Measurements from ENCODE around the gene SAMD4A. TPM values are rescaled to one million over a fixed set of nuclear protein-coding genes. Genes with fewer than 3 reads are reported as not detected.

Gene SAMD4A
- total and polyA plus RNA-seq, 4 donors, result 17.5 to 31.6 (median 24.5) TPM

DNA sequence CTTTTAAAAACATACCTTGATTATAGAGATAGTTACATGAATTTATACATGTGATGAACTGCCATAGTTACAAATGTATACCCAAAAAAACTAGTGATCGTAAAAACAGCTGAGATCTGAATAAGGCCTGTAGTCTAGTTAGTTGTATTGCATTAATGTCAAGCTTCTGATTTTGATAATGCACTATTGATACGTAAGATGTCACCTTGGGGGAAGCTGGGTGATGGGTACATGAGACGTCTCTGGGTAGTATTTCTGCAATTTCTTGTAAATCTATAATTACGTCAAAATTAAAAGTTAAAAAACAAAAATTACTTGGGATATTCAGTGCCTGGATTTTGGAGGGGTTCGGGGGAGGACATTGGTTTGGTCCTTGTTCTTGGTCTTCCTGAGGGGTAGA is 144.4 kb downstream of the SAMD4A start:
- no peaks in the 10 kb centered on the region for H3K9me3 ChIP-seq (ENCODE audit: control insufficient read depth, insufficient read depth, low read length)
- H3K4me3 ChIP-seq (ENCODE audit: low read depth, low read length), result no peak overlapping the region
- WGBS (ENCODE audit: insufficient coverage), result 100% methylated on average over 1 of the region's 5 CpGs
- H3K27ac ChIP-seq (ENCODE audit: low read depth, low read length), result no peak overlapping the region
- no peaks in the 10 kb centered on the region for H3K27me3 ChIP-seq (ENCODE audit: control insufficient read depth, insufficient read depth, low read length)
- no peak for DNase-seq (ENCODE audit: low read depth in 4 of 6, low spot score in 6 of 6)
- no peaks in the 10 kb centered on the region for H3K4me1 ChIP-seq (ENCODE audit: control insufficient read depth, insufficient read depth, low read length)
- H3K36me3 ChIP-seq (ENCODE audit: control insufficient read depth, insufficient read depth, low read length), result no peaks in the 10 kb centered on the region

DNA sequence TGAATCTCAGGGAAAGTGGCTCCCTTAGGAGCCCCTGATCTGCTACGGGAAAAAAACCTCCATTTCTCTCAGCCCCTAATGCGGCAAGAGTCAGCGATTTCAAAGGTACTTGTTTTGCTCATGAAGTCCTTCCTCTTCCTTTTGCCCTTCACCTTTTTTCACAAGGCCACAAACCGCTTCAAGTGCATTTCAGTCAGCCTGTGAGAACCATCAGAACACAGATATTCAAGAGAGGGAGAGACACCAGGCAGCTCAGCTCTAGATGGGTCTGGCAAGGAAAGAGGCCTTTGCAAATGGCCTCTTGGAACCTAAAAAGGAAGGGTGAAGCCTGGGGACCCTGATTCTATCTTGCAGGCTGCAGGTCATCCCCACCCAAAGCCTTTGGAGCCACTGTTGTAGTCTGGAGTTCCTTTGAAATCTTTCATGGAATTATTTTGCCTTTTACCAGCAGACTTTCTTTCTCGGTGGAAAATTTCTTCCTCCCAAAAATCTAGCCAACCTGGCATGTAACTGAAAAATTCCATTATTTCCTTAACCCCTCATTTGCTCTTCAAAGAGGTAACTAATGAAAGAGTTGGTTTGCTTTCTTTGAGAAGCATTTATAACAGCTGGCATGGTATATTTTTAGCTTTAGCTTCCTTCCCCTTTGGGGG is 145.0 kb downstream of the SAMD4A start:
- Histone ChIP-seq H3K36me3 (ENCODE audit: control insufficient read depth, insufficient read depth, low read length) (no peaks in the 10 kb centered on the region), H3K27me3 (ENCODE audit: control insufficient read depth, insufficient read depth, low read length) (no peaks in the 10 kb centered on the region), H3K4me1 (ENCODE audit: control insufficient read depth, insufficient read depth, low read length) (no peaks in the 10 kb centered on the region), H3K9me3 (ENCODE audit: control insufficient read depth, insufficient read depth, low read length) (no peaks in the 10 kb centered on the region), H3K27ac (ENCODE audit: low read depth, low read length) (peak overlapping the region; percentile 44), H3K4me3 (ENCODE audit: low read depth, low read length) (no peak overlapping the region)
- WGBS (ENCODE audit: insufficient coverage), result 100% methylated on average over 3 of the region's 5 CpGs
- no peak for DNase-seq (ENCODE audit: low read depth in 4 of 6, low spot score in 6 of 6)

DNA sequence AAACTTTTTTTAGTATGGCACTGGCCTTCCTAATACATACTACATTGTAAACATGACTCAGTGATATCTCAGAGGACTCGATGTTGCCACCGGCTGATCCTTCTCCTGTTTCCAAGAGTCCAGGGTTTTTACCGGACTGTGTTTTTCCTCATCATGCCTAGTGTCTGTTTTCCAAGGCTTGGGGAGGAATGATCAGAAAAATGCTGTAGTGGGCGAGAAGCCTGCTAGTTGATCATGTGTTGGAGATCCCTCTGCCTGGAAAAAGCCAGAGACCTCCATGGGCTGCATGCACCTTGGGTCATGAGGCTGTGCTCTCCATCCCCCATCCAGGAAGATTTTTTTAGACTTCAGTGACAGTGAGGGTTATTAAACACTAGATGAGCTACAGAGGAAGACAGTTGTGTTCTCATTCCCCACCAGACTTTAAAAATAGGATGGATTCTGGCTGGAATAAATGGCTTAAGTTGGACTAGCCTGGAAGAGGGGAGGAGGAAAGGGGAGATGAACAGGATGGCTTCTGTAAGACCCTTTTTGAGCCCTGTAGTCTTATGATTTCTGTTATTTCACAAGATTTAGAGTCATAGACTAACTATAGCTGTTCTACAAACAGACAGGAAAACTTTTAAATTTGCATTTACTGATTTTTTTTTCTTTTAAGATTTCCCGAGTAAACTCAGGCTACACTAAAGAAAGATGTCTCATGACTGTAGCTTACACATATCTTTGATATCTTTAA is 145.7 kb downstream of the SAMD4A start:
- WGBS (ENCODE audit: insufficient coverage), result 84% methylated on average over 4 of the region's 5 CpGs
- no peak for DNase-seq (ENCODE audit: low read depth in 4 of 6, low spot score in 6 of 6)
- peak overlapping the region; percentile 22 for H3K27ac ChIP-seq (ENCODE audit: low read depth, low read length)
- no peaks in the 10 kb centered on the region for H3K4me1 ChIP-seq (ENCODE audit: control insufficient read depth, insufficient read depth, low read length)
- H3K9me3 ChIP-seq (ENCODE audit: control insufficient read depth, insufficient read depth, low read length), result no peaks in the 10 kb centered on the region
- no peak overlapping the region for H3K4me3 ChIP-seq (ENCODE audit: low read depth, low read length)
- no peaks in the 10 kb centered on the region for H3K27me3 ChIP-seq (ENCODE audit: control insufficient read depth, insufficient read depth, low read length)
- no peaks in the 10 kb centered on the region for H3K36me3 ChIP-seq (ENCODE audit: control insufficient read depth, insufficient read depth, low read length)

- Histone ChIP-seq H3K36me3 (ENCODE audit: control insufficient read depth, insufficient read depth, low read length) (no peaks in the 10 kb centered on the region), H3K4me1 (ENCODE audit: control insufficient read depth, insufficient read depth, low read length) (no peaks in the 10 kb centered on the region), H3K27me3 (ENCODE audit: control insufficient read depth, insufficient read depth, low read length) (no peaks in the 10 kb centered on the region), H3K9me3 (ENCODE audit: control insufficient read depth, insufficient read depth, low read length) (no peaks in the 10 kb centered on the region), H3K4me3 (ENCODE audit: low read depth, low read length) (no peak overlapping the region), H3K27ac (ENCODE audit: low read depth, low read length) (peak overlapping the region; percentile 7)
- peak in 1 of 6 donors; percentile 54 for DNase-seq (ENCODE audit: low read depth in 4 of 6, low spot score in 6 of 6)
These were observed 146.5 kb downstream of the SAMD4A start for GRCh38 chr14:54713379-54713778.

GRCh38 chr14:54715239-54715638 is 148.3 kb downstream of the SAMD4A start:
- H3K4me1 ChIP-seq (ENCODE audit: control insufficient read depth, insufficient read depth, low read length), result peaks cover 3% of the 10 kb centered on the region
- WGBS (ENCODE audit: insufficient coverage), result no CpG with 5 or more reads among the region's 4 CpGs

DNA sequence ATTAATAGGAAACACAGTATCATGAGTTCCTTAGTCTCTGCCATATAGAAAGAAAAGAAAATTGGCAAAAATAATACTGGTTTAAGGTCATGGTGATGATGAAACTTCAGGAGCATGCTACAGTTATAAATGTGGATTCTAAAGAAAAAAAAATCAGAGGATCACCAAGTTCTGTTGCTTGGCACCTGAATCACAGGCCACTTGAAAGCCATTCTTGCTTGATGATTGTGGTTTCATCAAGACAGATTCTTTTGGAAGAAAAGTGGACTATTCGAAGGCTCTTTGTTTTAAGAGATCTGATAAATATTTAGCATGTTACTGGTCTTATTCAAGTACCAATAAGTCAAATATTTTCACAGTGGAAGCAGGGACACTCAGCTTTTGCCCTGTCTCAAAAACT is 148.9 kb downstream of the SAMD4A start:
- H3K9me3 ChIP-seq (ENCODE audit: control insufficient read depth, insufficient read depth, low read length), result no peaks in the 10 kb centered on the region
- no peak overlapping the region for H3K4me3 ChIP-seq (ENCODE audit: low read depth, low read length)
- H3K27ac ChIP-seq (ENCODE audit: low read depth, low read length), result no peak overlapping the region
- DNase-seq (ENCODE audit: low read depth in 4 of 6, low spot score in 6 of 6), result no peak
- no peaks in the 10 kb centered on the region for H3K27me3 ChIP-seq (ENCODE audit: control insufficient read depth, insufficient read depth, low read length)
- H3K36me3 ChIP-seq (ENCODE audit: control insufficient read depth, insufficient read depth, low read length), result no peaks in the 10 kb centered on the region
- H3K4me1 ChIP-seq (ENCODE audit: control insufficient read depth, insufficient read depth, low read length), result peaks cover 3% of the 10 kb centered on the region
- no CpG with 5 or more reads among the region's 1 CpG for WGBS (ENCODE audit: insufficient coverage)

More at GRCh38 chr14:54715239-54715638, 148.3 kb downstream of the SAMD4A start:
- Histone ChIP-seq H3K27me3 (ENCODE audit: control insufficient read depth, insufficient read depth, low read length) (no peaks in the 10 kb centered on the region), H3K4me3 (ENCODE audit: low read depth, low read length) (no peak overlapping the region), H3K36me3 (ENCODE audit: control insufficient read depth, insufficient read depth, low read length) (no peaks in the 10 kb centered on the region), H3K27ac (ENCODE audit: low read depth, low read length) (no peak overlapping the region), H3K9me3 (ENCODE audit: control insufficient read depth, insufficient read depth, low read length) (no peaks in the 10 kb centered on the region)
- DNase-seq (ENCODE audit: low read depth in 4 of 6, low spot score in 6 of 6), result no peak

- H3K4me1 ChIP-seq (ENCODE audit: control insufficient read depth, insufficient read depth, low read length), result peaks cover 3% of the 10 kb centered on the region
- no peaks in the 10 kb centered on the region for H3K27me3 ChIP-seq (ENCODE audit: control insufficient read depth, insufficient read depth, low read length)
- DNase-seq (ENCODE audit: low read depth in 4 of 6, low spot score in 6 of 6), result no peak
- no peak overlapping the region for H3K4me3 ChIP-seq (ENCODE audit: low read depth, low read length)
- whole genome bisulfite sequencing (ENCODE audit: insufficient coverage), result 100% methylated on average over 1 of the region's 3 CpGs
- H3K9me3 ChIP-seq (ENCODE audit: control insufficient read depth, insufficient read depth, low read length), result no peaks in the 10 kb centered on the region
- no peaks in the 10 kb centered on the region for H3K36me3 ChIP-seq (ENCODE audit: control insufficient read depth, insufficient read depth, low read length)
- H3K27ac ChIP-seq (ENCODE audit: low read depth, low read length), result no peak overlapping the region
These were observed 149.9 kb downstream of the SAMD4A start for GRCh38 chr14:54716862-54717261.

DNA sequence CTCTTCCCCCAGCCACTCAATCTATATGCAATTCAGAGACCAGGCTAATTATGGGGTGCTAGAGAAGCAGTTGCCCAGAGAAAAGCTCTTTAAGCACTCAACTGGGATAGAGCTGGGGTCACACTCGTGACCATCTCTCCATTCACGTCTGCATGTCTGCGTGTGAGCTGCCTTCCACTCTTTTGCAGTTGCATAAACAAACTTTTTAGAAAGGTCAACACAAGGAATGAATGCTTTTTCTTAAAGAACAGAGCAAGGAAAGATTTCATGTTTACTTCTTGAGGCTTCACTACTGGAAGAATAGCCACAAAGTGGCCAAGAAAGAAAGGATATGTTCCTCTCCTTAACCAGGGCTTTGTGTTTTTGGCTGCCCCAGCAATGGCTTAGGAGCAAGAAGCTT is 151.1 kb downstream of the SAMD4A start:
- 83% methylated on average over 2 of the region's 3 CpGs for WGBS (ENCODE audit: insufficient coverage)
- Histone ChIP-seq H3K27me3 (ENCODE audit: control insufficient read depth, insufficient read depth, low read length) (no peaks in the 10 kb centered on the region), H3K27ac (ENCODE audit: low read depth, low read length) (peak overlapping the region; percentile 34), H3K36me3 (ENCODE audit: control insufficient read depth, insufficient read depth, low read length) (no peaks in the 10 kb centered on the region), H3K4me3 (ENCODE audit: low read depth, low read length) (no peak overlapping the region), H3K4me1 (ENCODE audit: control insufficient read depth, insufficient read depth, low read length) (peaks cover 3% of the 10 kb centered on the region), H3K9me3 (ENCODE audit: control insufficient read depth, insufficient read depth, low read length) (no peaks in the 10 kb centered on the region)
- no peak for DNase-seq (ENCODE audit: low read depth in 4 of 6, low spot score in 6 of 6)

DNA sequence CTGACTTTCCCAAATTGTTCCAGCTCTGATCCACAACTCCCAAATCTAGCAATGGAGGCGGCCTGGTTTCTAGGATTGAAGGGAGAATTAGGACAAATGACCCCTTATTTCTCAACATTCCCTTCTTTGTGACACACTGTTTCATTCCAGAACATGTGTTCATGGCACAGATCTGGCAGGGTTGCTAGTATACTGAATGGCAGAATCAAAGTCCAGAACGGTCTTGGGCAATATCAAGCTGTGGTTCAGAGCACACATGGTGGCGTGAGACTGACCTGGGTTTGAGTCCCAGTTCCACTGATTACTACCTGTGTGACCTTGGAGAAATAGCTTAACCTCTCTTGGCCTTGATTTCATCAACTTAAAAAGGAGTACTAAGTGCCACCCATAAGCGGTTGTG is 152.5 kb downstream of the SAMD4A start:
- no peaks in the 10 kb centered on the region for H3K9me3 ChIP-seq (ENCODE audit: control insufficient read depth, insufficient read depth, low read length)
- H3K27ac ChIP-seq (ENCODE audit: low read depth, low read length), result no peak overlapping the region
- H3K4me1 ChIP-seq (ENCODE audit: control insufficient read depth, insufficient read depth, low read length), result peaks cover 3% of the 10 kb centered on the region
- WGBS (ENCODE audit: insufficient coverage), result 90% methylated on average over 3 of the region's 4 CpGs
- H3K4me3 ChIP-seq (ENCODE audit: low read depth, low read length), result no peak overlapping the region
- no peak for DNase-seq (ENCODE audit: low read depth in 4 of 6, low spot score in 6 of 6)
- no peaks in the 10 kb centered on the region for H3K27me3 ChIP-seq (ENCODE audit: control insufficient read depth, insufficient read depth, low read length)
- H3K36me3 ChIP-seq (ENCODE audit: control insufficient read depth, insufficient read depth, low read length), result no peaks in the 10 kb centered on the region

Data from spinal cord (tissue), 10 donors.